Measurements from ENCODE around the gene KIAA1549. TPM values are rescaled to one million over a fixed set of nuclear protein-coding genes. Genes with fewer than 3 reads are reported as not detected.

The KIAA1549 gene
- total RNA-seq = under 1 TPM; 0.50 to 0.89 TPM
- under 1 TPM; 0.13 to 0.33 TPM for polyA plus RNA-seq

DNA sequence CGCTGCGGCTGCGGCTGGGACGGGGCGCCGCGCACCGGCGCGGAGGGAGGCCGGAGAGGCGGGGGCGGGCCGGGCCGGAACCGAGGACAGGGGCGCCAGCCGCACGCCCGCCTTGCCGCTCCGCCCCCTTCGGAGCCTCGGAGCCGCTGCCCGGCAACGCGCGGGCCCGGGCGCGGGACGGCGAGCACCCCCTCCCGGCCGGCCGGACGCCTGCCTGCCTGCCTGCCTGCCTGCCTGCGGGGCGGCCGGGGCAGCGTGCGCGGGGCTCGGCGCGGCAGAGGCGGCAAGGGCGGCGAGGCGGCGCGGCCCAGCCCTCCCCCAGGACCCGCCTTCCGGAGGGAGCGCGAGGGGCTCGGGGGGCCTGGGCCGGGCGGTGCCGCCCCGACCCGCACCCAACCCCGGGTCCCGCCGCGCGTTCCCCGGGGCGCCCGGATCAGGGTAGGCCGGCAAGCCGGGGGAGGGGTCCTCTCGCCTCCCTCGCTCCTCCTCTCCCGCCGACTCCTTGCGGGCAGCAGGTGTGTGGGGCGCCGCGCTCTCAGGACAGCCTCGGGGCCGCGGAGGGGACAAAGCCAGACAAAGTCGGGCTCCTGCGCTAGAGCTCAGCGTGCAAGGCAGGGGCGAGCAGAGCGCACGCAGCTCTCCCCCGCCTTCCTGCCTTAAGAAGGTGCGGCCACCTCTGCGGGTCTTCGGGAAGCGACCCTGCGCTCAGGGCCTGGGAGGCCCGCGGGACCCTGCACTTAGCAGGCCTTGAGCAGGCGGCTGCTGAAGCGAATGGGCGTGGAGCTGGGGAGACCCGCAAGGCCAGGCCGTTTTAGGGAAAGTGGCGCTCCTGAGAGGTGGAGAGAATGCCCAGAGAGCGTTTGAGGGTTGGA, at the start of gene KIAA1549:
Gene KIAA1549 (minus strand): TSS at position 58 of the 872 bp plus-strand sequence. CDS start 120 bp downstream, outside the sequence.
- Histone ChIP-seq H3K4me1 (ENCODE audit: control insufficient read depth in 4 of 4, insufficient read depth in 4 of 4, low read length in 3 of 4) (peaks cover 0 to 16% (median 7%) of the 10 kb centered on the region in 4 donors), H3K27ac (ENCODE audit: low read depth in 1 of 2, low read length in 2 of 2) (no peak within 1 kb of the TSS), H3K4me3 (ENCODE audit: low read depth in 1 of 3, low read length in 3 of 3) (peak within 1 kb of the TSS; percentile 20 to 86 (median 74)), H3K36me3 (ENCODE audit: control insufficient read depth in 4 of 4, insufficient read depth in 3 of 4, low read depth in 1 of 4, low read length in 3 of 4) (no peaks in the 10 kb centered on the region), H3K9ac (ENCODE audit: low read depth in 1 of 2, low read length in 2 of 2) (peak within 1 kb of the TSS; percentile 1 to 78), H3K27me3 (ENCODE audit: control insufficient read depth in 4 of 4, insufficient read depth in 4 of 4, low read length in 3 of 4) (no peaks in the 10 kb centered on the region), H3K9me3 (ENCODE audit: control insufficient read depth in 4 of 4, low read length in 3 of 4) (no peaks in the 10 kb centered on the region)
- 3% methylated on average over 105 of the region's 105 CpGs for WGBS
- DNase-seq (ENCODE audit: low spot score) = peak; percentile 65
- TF ChIP-seq, protein P1, sequence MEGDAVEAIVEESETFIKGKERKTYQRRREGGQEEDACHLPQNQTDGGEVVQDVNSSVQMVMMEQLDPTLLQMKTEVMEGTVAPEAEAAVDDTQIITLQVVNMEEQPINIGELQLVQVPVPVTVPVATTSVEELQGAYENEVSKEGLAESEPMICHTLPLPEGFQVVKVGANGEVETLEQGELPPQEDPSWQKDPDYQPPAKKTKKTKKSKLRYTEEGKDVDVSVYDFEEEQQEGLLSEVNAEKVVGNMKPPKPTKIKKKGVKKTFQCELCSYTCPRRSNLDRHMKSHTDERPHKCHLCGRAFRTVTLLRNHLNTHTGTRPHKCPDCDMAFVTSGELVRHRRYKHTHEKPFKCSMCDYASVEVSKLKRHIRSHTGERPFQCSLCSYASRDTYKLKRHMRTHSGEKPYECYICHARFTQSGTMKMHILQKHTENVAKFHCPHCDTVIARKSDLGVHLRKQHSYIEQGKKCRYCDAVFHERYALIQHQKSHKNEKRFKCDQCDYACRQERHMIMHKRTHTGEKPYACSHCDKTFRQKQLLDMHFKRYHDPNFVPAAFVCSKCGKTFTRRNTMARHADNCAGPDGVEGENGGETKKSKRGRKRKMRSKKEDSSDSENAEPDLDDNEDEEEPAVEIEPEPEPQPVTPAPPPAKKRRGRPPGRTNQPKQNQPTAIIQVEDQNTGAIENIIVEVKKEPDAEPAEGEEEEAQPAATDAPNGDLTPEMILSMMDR (IDR thresholded peaks at IDR 0.05; ENCODE audit: low read depth, low read length, missing input control) = peak; percentile 33
- TF ChIP-seq NR2F2 (IDR thresholded peaks at IDR 0.05) = no peak

DNA sequence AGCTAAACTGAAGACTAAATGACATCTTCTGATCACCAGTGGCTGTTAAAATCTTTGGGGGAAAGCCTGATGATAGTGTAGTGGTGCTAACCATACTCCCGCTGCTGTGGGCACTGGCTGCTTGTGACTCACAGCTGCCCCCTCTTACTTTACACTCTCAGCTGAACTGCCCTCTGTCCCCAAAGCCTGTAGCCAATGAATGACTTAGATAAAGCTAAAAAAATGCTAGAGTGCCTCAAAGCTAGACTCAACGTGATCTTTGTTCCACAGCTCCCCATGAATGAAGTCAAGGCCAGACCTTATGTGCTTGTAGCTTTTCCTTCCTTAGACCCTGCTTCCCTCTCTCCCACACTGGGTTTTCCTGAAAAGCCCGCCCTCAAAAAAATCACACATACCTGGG, 48.2 kb upstream of the KIAA1549 start:
- WGBS = 92% methylated on average over 3 of the region's 3 CpGs
- Histone ChIP-seq H3K27ac (ENCODE audit: low read depth in 1 of 2, low read length in 2 of 2) (no peak overlapping the region), H3K9ac (ENCODE audit: low read depth in 1 of 2, low read length in 2 of 2) (no peak overlapping the region), H3K4me1 (ENCODE audit: control insufficient read depth in 4 of 4, insufficient read depth in 4 of 4, low read length in 3 of 4) (no peaks in the 10 kb centered on the region), H3K9me3 (ENCODE audit: control insufficient read depth in 4 of 4, low read length in 3 of 4) (no peaks in the 10 kb centered on the region), H3K27me3 (ENCODE audit: control insufficient read depth in 4 of 4, insufficient read depth in 4 of 4, low read length in 3 of 4) (no peaks in the 10 kb centered on the region), H3K4me3 (ENCODE audit: low read depth in 1 of 3, low read length in 3 of 3) (no peak overlapping the region), H3K36me3 (ENCODE audit: control insufficient read depth in 4 of 4, insufficient read depth in 3 of 4, low read depth in 1 of 4, low read length in 3 of 4) (no peaks in the 10 kb centered on the region)
- no peak for DNase-seq (ENCODE audit: low spot score)
- TF ChIP-seq, protein P2, sequence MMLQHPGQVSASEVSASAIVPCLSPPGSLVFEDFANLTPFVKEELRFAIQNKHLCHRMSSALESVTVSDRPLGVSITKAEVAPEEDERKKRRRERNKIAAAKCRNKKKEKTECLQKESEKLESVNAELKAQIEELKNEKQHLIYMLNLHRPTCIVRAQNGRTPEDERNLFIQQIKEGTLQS (IDR thresholded peaks at IDR 0.05) = no peak
- TF ChIP-seq, protein P3, sequence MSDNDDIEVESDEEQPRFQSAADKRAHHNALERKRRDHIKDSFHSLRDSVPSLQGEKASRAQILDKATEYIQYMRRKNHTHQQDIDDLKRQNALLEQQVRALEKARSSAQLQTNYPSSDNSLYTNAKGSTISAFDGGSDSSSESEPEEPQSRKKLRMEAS (IDR thresholded peaks at IDR 0.05) = no peak
- TF ChIP-seq FOXA2 (IDR thresholded peaks at IDR 0.05) (no peak), TAF1 (conservative IDR thresholded peaks at IDR 0.05) (no peak), GABPA (IDR thresholded peaks at IDR 0.05 in 1 of 2, conservative IDR thresholded peaks at IDR 0.05 in 1 of 2) (no peak), RXRA (IDR thresholded peaks at IDR 0.05) (no peak), RAD21 (IDR thresholded peaks at IDR 0.05) (no peak), SP1 (IDR thresholded peaks at IDR 0.05) (no peak), EGR1 (IDR thresholded peaks at IDR 0.05; ENCODE audit: low read depth in 2 of 2) (no peak), NR2F2 (IDR thresholded peaks at IDR 0.05) (no peak), FOXA1 (IDR thresholded peaks at IDR 0.05) (no peak)
- TF ChIP-seq, protein P4, sequence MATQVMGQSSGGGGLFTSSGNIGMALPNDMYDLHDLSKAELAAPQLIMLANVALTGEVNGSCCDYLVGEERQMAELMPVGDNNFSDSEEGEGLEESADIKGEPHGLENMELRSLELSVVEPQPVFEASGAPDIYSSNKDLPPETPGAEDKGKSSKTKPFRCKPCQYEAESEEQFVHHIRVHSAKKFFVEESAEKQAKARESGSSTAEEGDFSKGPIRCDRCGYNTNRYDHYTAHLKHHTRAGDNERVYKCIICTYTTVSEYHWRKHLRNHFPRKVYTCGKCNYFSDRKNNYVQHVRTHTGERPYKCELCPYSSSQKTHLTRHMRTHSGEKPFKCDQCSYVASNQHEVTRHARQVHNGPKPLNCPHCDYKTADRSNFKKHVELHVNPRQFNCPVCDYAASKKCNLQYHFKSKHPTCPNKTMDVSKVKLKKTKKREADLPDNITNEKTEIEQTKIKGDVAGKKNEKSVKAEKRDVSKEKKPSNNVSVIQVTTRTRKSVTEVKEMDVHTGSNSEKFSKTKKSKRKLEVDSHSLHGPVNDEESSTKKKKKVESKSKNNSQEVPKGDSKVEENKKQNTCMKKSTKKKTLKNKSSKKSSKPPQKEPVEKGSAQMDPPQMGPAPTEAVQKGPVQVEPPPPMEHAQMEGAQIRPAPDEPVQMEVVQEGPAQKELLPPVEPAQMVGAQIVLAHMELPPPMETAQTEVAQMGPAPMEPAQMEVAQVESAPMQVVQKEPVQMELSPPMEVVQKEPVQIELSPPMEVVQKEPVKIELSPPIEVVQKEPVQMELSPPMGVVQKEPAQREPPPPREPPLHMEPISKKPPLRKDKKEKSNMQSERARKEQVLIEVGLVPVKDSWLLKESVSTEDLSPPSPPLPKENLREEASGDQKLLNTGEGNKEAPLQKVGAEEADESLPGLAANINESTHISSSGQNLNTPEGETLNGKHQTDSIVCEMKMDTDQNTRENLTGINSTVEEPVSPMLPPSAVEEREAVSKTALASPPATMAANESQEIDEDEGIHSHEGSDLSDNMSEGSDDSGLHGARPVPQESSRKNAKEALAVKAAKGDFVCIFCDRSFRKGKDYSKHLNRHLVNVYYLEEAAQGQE (IDR thresholded peaks at IDR 0.05) = no peak
